HG03103 (cell line): ENCODE measurements around the gene DEPP1.

Source experiments
- ATAC-seq: cut with Tn5 transposase; IDR thresholded peaks from one replicate; pipeline ENCODE4 v1.9.1; 2021; ENCODE audit warnings: low read depth; ENCODE audit not compliant: unreplicated experiment

The DEPP1 gene

GRCh38 chr10:44935201-44935965, 43.2 kb downstream of the DEPP1 start:
- ATAC-seq: no peak

GRCh38 chr10:44934416-44935200, 44.0 kb downstream of the DEPP1 start:
- no peak for ATAC-seq

- ATAC-seq: no peak
Observed at GRCh38 chr10:44933451-44934321, 44.9 kb downstream of the DEPP1 start.

- ATAC-seq: peak; percentile 96
Observed at GRCh38 chr10:44932517-44933450, 45.8 kb downstream of the DEPP1 start.

GRCh38 chr10:44931621-44932516, 46.7 kb downstream of the DEPP1 start:
- no peak for ATAC-seq

GRCh38 chr10:44930904-44931620, 47.5 kb downstream of the DEPP1 start:
- no peak for ATAC-seq

GRCh38 chr10:44929356-44930255, 49.0 kb downstream of the DEPP1 start:
- ATAC-seq: no peak

- ATAC-seq: no peak
Observed at GRCh38 chr10:44928462-44928861, 50.1 kb downstream of the DEPP1 start.

GRCh38 chr10:44927352-44927751, 51.3 kb downstream of the DEPP1 start:
- ATAC-seq: no peak

GRCh38 chr10:44926751-44927351, 51.8 kb downstream of the DEPP1 start:
- no peak for ATAC-seq
